Left renal cortex interstitium (tissue), 4 donors: ENCODE measurements around the gene CD151. TPM values are rescaled to one million over a fixed set of nuclear protein-coding genes. Genes with fewer than 3 reads are reported as not detected.

Experiments used
- DNase-seq, 4 donors: peaks; one replicate each; pipeline ENCODE4 v3.0.0-alpha.2; 2013; ENCODE audit warnings: low read depth in 4 of 4, low spot score in 2 of 4, missing footprints in 1 of 4
- polyA plus RNA-seq, 4 donors: library from polyadenylated mRNA; unstranded; fragments of 120-200 nt; gene quantifications; one replicate each; pipeline ENCODE4 v1.2.1, GENCODE V29; 2013; ENCODE audit not compliant: insufficient read length in 4 of 4

Gene CD151
- polyA plus RNA-seq, 4 donors, result 192 to 238 (median 217) TPM

GRCh38 chr11:813072-813455 is 19.7 kb upstream of the CD151 start:
- DNase-seq, result no peak

GRCh38 chr11:813456-814096 is 19.2 kb upstream of the CD151 start:
- no peak for DNase-seq

GRCh38 chr11:815675-816432 is 16.9 kb upstream of the CD151 start:
- DNase-seq, result no peak

- no peak for DNase-seq
Measured at GRCh38 chr11:816433-816779, 16.3 kb upstream of the CD151 start.

- no peak for DNase-seq
Measured at GRCh38 chr11:818396-819128, 14.2 kb upstream of the CD151 start, which contains the start of gene PNPLA2. PNPLA2 (plus strand) TSS chr11:818914; CDS start chr11:819719, 805 bp downstream.

- DNase-seq, result no peak
Measured at GRCh38 chr11:819129-819931, 13.4 kb upstream of the CD151 start.

- no peak for DNase-seq
Measured at GRCh38 chr11:819943-820649, 12.7 kb upstream of the CD151 start.

- DNase-seq, result no peak
Measured at GRCh38 chr11:820655-821511, 11.9 kb upstream of the CD151 start.

- no peak for DNase-seq
Measured at GRCh38 chr11:821512-822371, 11.0 kb upstream of the CD151 start.

- DNase-seq, result no peak
Measured at GRCh38 chr11:823441-824291, 9.1 kb upstream of the CD151 start.

GRCh38 chr11:824292-824880 is 8.4 kb upstream of the CD151 start:
- no peak for DNase-seq

- no peak for DNase-seq
Measured at GRCh38 chr11:824942-825341, 7.8 kb upstream of the CD151 start.

- no peak for DNase-seq
Measured at GRCh38 chr11:825366-826226, 7.2 kb upstream of the CD151 start.

- no peak for DNase-seq
Measured at GRCh38 chr11:826227-826621, 6.5 kb upstream of the CD151 start.

GRCh38 chr11:826836-827145 is 6.0 kb upstream of the CD151 start:
- no peak for DNase-seq

- no peak for DNase-seq
Measured at GRCh38 chr11:827146-827896, 5.4 kb upstream of the CD151 start.
